ENCODE data around the gene CYRIA.

GRCh38 chr2:16625759-16626158 lies 39.9 kb downstream of the CYRIA start:
- TF ChIP-seq, protein P1, sequence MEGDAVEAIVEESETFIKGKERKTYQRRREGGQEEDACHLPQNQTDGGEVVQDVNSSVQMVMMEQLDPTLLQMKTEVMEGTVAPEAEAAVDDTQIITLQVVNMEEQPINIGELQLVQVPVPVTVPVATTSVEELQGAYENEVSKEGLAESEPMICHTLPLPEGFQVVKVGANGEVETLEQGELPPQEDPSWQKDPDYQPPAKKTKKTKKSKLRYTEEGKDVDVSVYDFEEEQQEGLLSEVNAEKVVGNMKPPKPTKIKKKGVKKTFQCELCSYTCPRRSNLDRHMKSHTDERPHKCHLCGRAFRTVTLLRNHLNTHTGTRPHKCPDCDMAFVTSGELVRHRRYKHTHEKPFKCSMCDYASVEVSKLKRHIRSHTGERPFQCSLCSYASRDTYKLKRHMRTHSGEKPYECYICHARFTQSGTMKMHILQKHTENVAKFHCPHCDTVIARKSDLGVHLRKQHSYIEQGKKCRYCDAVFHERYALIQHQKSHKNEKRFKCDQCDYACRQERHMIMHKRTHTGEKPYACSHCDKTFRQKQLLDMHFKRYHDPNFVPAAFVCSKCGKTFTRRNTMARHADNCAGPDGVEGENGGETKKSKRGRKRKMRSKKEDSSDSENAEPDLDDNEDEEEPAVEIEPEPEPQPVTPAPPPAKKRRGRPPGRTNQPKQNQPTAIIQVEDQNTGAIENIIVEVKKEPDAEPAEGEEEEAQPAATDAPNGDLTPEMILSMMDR (optimal IDR thresholded peaks at IDR 0.05 in 1 of 3, IDR thresholded peaks at IDR 0.05 in 1 of 3, conservative IDR thresholded peaks at IDR 0.05 in 1 of 3; ENCODE audit: extremely low read depth in 1 of 3, insufficient read depth in 2 of 3, low read length in 3 of 3), result no peak
- no peak for TF ChIP-seq EZH2 (IDR thresholded peaks at IDR 0.05; ENCODE audit: low read length)
